Head of caudate nucleus (tissue), 42 donors: Measurements from ENCODE around the gene FSTL3.
A peak's percentile ranks its signal among the peaks of the same experiment; 100 is the strongest.
"Not testable (repeated sequence)": the region's sequence is repeated elsewhere in the genome, so short reads cannot be mapped to it uniquely, and the experiment has no call there.

Experiments used
- DNase-seq, 42 donors: peaks; one replicate each; pipeline versions ENCODE4 v3.0.0 to v3.0.0-alpha.2; 2020 to 2021; ENCODE audit warnings: mixed read lengths in 7 of 42
- intact Hi-C: fragments of 100-400 bp; cut with DNase I; formaldehyde crosslinking; loops from one replicate; pipeline ENCODE4 v1.15.0; 2022

The FSTL3 gene

DNA sequence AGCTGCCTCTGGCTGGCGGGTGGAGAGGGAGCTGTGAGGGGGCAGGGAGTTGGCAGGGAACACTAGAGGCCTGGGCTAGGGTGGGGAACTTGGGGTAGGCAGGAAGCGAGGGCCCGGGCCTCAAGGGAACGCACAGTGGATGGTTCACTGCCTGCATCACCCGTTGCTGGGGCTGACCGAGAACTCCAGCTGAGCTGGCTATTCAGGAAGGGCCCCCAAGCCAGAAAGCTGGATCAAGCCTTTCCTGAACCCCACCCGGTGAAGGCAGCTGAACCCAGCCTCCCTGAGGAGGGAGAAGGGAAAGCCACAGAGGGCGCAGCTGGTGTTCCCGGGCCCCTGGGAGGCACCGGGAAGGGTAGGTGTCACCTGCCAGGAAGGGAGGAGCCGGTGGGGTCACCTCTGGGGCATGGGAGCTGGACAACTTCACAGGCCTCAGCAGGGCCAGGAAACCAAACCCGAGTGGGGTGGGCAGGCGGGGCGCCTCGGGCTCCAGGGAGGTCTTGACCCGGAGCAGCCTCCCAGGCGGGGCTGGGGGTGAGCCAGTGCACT is 46.4 kb downstream of the FSTL3 start:
- DNase-seq = peak in 7 of 42 donors; percentile 5 to 50 (median 27)
- intact Hi-C loops = no loop called here

DNA sequence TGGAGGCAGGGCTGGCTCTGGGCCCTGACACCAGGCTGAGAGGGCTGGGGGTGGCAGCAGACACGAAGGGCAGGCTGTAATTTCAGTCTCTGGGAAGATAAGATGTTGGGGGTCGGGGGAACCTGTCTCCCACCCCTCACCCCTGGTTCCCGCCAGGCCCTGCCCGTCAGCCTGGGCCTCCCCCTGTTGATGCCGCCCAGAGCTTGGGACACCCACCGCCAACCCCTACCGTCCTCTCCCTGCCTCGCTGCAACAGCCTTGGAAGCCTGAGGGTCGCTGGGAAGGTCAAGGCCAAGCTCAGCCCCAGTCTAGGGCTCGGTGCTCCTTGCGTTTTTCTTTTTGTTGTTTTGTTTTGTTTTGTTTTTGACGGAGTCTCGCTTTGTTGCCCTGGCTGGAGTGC is 47.1 kb downstream of the FSTL3 start:
- intact Hi-C loops = no loop called here
- no peak for DNase-seq

GRCh38 chr19:723714-724113 is 47.5 kb downstream of the FSTL3 start:
- intact Hi-C loops = no loop called here
- no peak for DNase-seq

- intact Hi-C loops = no loop called here
- DNase-seq = no peak
Observed at GRCh38 chr19:725461-726089, 49.4 kb downstream of the FSTL3 start.

DNA sequence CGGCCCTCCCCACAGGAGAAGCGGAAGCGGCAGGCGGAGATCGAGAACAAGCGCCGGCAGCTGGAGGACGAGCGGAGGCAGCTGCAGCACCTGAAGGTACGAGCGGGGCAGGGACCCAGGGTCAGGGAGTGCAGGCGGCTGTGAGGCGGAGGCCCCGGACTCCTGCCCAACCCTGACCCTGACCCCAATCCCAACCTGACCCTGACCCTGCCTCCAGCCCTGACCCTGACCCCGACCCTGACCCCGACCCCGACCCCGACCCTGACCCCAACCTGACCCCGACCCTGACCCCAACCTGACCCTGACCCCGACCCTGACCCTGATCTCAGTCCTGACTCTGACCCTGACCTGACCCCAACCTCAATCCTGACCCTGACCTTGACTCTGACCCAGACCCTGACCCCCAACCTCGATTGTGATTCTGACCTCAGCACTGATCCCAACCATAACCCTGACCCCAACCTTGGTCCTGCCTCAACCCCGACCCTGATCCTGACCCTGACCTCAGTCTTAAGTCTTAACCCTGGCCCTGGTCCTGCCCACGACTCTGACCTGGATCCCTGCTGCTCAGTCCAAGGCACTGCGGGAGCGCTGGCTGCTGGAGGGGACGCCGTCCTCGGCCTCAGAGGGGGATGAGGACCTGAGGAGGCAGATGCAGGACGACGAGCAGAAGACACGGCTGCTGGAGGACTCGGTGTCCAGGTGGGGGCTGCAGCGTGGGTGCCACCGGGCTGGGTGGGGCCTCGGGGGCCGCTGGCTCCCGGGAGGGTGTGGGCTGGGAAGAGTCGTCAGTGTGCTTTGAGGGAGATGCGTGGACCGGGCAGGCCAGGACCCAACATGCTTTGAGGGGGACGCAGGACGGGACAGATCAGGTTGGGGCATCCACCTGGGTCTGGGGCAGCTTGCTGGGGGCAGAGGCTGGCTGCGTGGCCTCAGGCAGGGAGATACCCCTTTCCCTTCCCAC is 51.1 kb downstream of the FSTL3 start:
- DNase-seq = no peak
- intact Hi-C loops = no loop called here

- no peak for DNase-seq
- intact Hi-C loops = no loop called here
Observed at GRCh38 chr19:728011-728410, 51.8 kb downstream of the FSTL3 start.

DNA sequence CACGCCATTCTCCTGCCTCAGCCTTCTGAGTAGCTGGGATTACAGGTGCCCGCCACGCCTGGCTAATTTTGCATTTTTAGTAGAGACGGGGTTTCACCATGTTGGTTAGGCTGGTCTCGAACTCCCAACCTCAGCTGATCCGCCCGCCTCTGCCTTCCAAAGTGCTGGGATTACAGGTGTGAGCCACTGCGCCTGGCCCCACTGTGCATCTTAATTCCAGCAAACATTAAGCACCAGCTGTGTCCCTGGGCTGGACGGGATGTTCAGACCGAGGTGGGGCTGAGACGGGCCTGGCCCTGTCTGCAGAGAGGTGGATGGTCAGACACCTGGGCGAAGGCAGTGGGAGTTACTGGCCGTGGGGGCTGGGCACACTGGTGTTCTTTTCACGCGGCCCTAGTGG is 53.4 kb downstream of the FSTL3 start:
- intact Hi-C loops = not testable (repeated sequence)

GRCh38 chr19:729965-730668 is 53.9 kb downstream of the FSTL3 start:
- no peak for DNase-seq
- intact Hi-C loops = loop anchor here (5.0 to 10.0 kb wide), 2 partner anchors 48 to 145 kb away; partner anchors contain the start of gene HCN2

More for the DNA sequence above, 53.4 kb downstream of the FSTL3 start:
- DNase-seq = not testable (repeated sequence)

GRCh38 chr19:731000-731399 is 54.8 kb downstream of the FSTL3 start:
- no peak for DNase-seq
- intact Hi-C loops = loop anchor here (5.0 to 10.0 kb wide), 2 partner anchors 49 to 146 kb away; partner anchors contain the start of gene HCN2

GRCh38 chr19:732148-733069 is 56.2 kb downstream of the FSTL3 start:
- DNase-seq = no peak
- intact Hi-C loops = loop anchor here (5.0 to 10.0 kb wide), 2 partner anchors 50 to 148 kb away; partner anchors contain the start of gene HCN2
